IMR-90 (cell line): ENCODE data around the gene APMAP.

Source experiments
- FOS ChIP-seq: fragments of 150-350 bp; IDR thresholded peaks from 2 replicates; pipeline ENCODE4 v1.6.1; 2016; ENCODE audit warnings: low read depth, low read length
- MAZ ChIP-seq: IDR thresholded peaks from 2 replicates; pipeline ENCODE4 v1.6.1; 2012; ENCODE audit warnings: low read depth, mild to moderate bottlenecking, low read length, improper control_type of control experiment, moderate library complexity, borderline replicate concordance
- MXI1 ChIP-seq: IDR thresholded peaks from 2 replicates; pipeline ENCODE4 v1.6.1; 2012; ENCODE audit warnings: low read depth, mild to moderate bottlenecking, low read length, moderate library complexity, borderline replicate concordance
- POLR2A ChIP-seq: IDR thresholded peaks from 2 replicates; pipeline ENCODE4 v1.6.1; 2012; ENCODE audit warnings: mild to moderate bottlenecking, low read depth, low read length
- RAD21 ChIP-seq: IDR thresholded peaks from 2 replicates; pipeline ENCODE4 v1.6.1; 2012; ENCODE audit warnings: low read length, improper control_type of control experiment
- TF ChIP-seq, protein P1 (sequence below): conservative IDR thresholded peaks from 2 replicates; pipeline ENCODE4 v1.5.1; 2012; ENCODE audit warnings: mild to moderate bottlenecking, low read depth, low read length, improper control_type of control experiment

DNA sequence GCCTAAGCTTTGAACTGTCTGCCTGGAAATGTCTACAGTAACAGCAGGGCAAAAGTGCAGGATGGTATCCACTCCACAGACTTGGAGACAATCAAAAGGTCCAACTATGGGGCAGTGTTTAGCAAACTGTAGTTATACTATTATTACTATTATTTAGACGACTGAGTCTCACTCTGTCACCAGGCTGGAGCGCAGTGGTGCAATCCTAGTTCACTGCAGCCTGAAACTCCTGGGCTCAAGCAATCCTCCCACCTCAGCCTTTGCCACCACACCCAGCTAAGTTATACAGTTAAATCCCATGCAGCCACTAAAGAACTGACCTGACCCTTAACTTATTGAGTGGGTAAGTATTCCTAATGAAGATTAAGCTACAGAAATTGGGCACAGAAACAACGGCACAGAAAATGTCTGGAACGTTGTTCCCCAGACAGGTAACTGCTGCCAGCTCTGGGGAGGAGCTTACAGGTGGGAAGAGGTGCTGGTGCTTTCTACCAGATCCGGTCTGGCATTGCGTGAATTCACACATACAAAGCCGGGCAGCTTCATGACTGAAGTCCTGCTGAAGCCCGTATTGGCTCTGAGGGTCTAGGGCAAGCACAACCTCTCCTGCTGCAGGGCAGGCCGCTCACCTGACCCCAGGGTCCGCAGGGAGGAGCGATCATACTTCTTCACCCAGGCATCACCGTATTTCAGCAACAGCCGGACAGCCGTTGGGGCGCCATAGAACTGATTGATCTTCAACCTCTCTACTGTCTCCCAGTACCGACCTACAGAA is 27.0 kb upstream of the APMAP start:
- no peak for TF ChIP-seq POLR2A
- TF ChIP-seq, protein P1, sequence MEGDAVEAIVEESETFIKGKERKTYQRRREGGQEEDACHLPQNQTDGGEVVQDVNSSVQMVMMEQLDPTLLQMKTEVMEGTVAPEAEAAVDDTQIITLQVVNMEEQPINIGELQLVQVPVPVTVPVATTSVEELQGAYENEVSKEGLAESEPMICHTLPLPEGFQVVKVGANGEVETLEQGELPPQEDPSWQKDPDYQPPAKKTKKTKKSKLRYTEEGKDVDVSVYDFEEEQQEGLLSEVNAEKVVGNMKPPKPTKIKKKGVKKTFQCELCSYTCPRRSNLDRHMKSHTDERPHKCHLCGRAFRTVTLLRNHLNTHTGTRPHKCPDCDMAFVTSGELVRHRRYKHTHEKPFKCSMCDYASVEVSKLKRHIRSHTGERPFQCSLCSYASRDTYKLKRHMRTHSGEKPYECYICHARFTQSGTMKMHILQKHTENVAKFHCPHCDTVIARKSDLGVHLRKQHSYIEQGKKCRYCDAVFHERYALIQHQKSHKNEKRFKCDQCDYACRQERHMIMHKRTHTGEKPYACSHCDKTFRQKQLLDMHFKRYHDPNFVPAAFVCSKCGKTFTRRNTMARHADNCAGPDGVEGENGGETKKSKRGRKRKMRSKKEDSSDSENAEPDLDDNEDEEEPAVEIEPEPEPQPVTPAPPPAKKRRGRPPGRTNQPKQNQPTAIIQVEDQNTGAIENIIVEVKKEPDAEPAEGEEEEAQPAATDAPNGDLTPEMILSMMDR: no peak
- TF ChIP-seq RAD21: no peak
- no peak for TF ChIP-seq FOS
- no peak for TF ChIP-seq MAZ
- TF ChIP-seq MXI1: no peak
